ENCODE results near the gene OLFML3.
A peak's percentile ranks its signal among the peaks of the same experiment; 100 is the strongest.
"Not testable (repeated sequence)": the region's sequence is repeated elsewhere in the genome, so short reads cannot be mapped to it uniquely, and the experiment has no call there.

The OLFML3 gene

GRCh38 chr1:113978863-113979702, at the start of gene OLFML3:
OLFML3 (plus strand) TSS chr1:113979474; CDS start chr1:113979517, 43 bp downstream.
- DNase-seq (ENCODE audit: low read depth) = peak; percentile 60

GRCh38 chr1:113929750-113930498, 49.4 kb upstream of the OLFML3 start:
- no peak for DNase-seq (ENCODE audit: low read depth)

- DNase-seq (ENCODE audit: low read depth) = no peak
Measured at GRCh38 chr1:113930499-113931161, 48.6 kb upstream of the OLFML3 start.

- no peak for DNase-seq (ENCODE audit: low read depth)
Measured at GRCh38 chr1:113931451-113931851, 47.8 kb upstream of the OLFML3 start.

- no peak for DNase-seq (ENCODE audit: low read depth)
Measured at GRCh38 chr1:113934006-113934405, 45.3 kb upstream of the OLFML3 start.

DNA sequence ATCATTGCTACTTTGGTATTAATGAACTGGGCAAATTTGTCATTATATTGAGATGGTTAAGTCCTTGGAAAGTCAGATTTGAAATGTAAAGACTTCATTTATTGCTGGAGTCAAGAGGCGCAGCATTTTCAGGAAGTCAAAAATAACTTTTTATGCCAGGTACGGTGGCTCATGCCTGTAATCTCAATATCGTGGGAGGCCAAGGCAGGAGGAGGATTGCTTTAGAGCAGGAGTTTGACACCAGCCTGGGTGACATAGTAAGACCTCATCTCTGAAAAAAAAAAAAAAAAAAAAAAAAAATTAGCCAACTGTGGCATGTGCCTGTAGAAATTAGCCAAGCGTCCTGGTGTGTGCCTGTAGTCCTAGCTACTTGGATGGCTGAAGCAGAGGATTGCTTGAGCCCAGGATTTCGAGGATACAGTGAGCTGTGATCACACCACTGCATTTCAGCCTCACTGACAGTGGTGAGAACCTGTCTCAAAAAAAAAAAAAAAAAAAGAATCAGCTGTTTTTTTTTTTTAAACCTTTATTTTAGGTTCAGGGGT, 44.7 kb upstream of the OLFML3 start:
- DNase-seq (ENCODE audit: low read depth) = no peak

DNA sequence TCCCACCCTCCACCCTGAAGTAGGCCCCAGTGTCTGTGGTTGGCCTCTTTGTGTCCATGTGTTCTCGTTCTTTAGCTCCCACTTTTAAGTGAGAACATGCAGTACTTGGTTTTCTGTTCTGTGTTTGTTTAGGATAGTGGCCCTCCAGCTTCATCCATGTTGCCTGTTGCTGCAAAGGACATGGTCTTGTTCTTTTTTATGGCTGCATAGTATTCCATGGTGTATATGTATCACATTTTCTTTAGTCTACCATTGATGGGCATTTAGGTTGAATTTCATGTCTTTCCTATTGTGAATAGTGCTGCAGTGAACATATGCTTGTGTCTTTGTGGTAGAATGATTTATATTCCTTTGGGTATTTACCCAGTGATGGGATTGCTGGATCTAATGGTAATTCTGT, 44.1 kb upstream of the OLFML3 start:
- DNase-seq (ENCODE audit: low read depth) = no peak

DNA sequence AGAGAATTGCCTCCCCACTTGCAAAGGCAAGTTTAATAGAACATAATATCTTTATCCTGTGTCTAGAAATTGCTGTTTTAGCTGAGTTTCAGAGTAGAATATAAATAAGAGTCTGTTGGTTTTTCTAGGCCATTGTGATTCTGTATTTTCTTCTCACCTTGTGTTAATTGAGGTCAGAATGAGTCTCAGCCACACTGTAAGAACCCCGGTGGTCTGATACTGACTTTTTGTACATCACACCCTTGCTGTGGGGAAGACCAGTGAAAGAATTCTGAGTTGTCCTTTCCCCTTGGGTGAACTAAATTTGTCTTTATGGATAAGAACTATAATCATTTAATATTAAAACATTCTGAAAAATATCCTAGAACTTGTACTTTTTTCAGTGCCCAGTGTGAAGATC, 43.3 kb upstream of the OLFML3 start:
- DNase-seq (ENCODE audit: low read depth) = no peak

- DNase-seq (ENCODE audit: low read depth) = no peak
Measured at GRCh38 chr1:113937146-113937545, 42.1 kb upstream of the OLFML3 start.

DNA sequence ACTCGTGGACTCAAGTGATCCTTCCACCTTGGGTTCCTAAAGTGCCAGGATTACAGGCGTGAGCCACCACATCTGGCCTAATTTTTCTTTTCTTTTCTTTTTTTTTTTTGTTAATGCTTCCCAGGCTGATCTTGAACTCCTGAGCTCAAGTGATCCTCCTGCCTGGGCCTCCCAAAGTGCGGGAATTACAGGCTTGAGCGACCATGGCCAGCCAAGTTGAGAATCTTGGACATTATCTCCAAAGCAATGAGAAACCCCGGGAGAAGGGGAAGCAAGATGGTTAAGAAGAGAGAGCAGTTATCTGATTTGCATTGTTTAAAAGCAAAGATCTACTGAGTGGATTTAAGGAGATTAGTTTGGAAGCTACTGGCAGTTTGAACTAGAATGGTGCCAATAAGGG, 41.1 kb upstream of the OLFML3 start:
- no peak for DNase-seq (ENCODE audit: low read depth)

DNA sequence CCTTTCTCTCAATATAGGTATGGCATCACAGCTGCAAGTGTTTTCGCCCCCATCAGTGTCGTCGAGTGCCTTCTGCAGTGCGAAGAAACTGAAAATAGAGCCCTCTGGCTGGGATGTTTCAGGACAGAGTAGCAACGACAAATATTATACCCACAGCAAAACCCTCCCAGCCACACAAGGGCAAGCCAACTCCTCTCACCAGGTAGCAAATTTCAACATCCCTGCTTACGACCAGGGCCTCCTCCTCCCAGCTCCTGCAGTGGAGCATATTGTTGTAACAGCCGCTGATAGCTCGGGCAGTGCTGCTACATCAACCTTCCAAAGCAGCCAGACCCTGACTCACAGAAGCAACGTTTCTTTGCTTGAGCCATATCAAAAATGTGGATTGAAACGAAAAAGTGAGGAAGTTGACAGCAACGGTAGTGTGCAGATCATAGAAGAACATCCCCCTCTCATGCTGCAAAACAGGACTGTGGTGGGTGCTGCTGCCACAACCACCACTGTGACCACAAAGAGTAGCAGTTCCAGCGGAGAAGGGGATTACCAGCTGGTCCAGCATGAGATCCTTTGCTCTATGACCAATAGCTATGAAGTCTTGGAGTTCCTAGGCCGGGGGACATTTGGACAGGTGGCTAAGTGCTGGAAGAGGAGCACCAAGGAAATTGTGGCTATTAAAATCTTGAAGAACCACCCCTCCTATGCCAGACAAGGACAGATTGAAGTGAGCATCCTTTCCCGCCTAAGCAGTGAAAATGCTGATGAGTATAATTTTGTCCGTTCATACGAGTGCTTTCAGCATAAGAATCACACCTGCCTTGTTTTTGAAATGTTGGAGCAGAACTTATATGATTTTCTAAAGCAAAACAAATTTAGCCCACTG, 38.7 kb upstream of the OLFML3 start:
- DNase-seq (ENCODE audit: low read depth) = no peak

DNA sequence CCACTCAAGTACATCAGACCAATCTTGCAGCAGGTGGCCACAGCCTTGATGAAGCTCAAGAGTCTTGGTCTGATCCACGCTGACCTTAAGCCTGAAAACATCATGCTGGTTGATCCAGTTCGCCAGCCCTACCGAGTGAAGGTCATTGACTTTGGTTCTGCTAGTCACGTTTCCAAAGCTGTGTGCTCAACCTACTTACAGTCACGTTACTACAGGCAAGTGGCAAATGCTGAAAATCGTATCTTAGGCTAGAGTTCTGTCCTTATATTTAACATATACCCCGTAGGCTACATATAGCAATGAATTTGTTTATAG, 38.1 kb upstream of the OLFML3 start:
- no peak for DNase-seq (ENCODE audit: low read depth)

GRCh38 chr1:113942527-113942926, 36.7 kb upstream of the OLFML3 start:
- no peak for DNase-seq (ENCODE audit: low read depth)

GRCh38 chr1:113943028-113943811, 36.1 kb upstream of the OLFML3 start:
- no peak for DNase-seq (ENCODE audit: low read depth)

DNA sequence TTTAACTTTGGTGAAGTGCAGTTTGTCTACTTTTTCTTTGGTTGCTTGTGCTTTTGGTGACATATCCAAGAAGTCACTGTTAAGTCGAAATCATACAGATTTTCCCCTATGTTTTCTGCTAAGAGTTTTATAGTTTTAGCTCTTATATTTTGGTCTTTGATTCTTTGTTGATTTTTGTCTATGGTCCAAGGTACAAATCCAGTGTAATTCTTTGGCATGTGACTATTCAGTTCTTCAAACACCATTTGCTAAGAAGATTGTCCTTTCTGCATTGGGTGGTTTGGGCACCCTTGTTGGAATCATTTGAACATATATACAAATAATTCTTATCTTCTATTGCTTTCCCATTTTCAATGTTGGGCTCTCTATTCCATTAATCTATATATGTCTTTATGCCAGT, 33.9 kb upstream of the OLFML3 start:
- DNase-seq (ENCODE audit: low read depth) = no peak

- DNase-seq (ENCODE audit: low read depth) = no peak
Measured at GRCh38 chr1:113946112-113946511, 33.2 kb upstream of the OLFML3 start.

DNA sequence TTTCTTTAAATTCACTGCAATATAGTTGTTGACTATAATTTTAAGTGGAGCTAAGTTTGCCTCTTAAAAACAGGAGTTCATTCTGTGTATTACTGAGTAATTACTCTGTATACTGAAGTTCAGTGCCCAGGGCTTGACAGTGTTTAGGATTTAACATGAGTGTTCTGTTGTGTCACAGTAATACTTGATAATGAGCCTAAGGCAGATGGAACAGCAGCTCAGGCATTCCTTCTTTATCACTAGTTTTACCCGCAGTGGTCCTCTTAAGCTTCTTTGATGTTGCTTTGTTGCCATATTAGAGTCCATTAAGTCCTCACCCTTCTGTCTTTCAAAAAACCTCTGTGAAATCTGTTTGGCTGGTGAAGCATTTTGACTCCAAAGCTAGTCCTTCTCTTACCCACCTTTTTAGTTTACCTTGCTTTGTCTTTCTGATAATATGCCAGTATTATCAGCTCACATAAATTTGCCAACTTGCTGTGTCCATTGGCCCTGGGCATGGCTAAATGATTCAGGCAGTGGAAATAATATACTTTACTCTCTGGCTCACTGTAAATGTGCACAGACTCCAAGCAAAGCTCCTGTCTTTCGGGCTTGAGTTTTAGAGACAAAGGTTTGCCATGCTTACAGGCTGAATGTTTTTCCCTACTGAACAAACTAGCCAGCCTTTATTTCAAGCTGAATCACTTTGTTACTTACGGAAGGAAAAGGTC, 32.4 kb upstream of the OLFML3 start:
- DNase-seq (ENCODE audit: low read depth) = no peak

DNA sequence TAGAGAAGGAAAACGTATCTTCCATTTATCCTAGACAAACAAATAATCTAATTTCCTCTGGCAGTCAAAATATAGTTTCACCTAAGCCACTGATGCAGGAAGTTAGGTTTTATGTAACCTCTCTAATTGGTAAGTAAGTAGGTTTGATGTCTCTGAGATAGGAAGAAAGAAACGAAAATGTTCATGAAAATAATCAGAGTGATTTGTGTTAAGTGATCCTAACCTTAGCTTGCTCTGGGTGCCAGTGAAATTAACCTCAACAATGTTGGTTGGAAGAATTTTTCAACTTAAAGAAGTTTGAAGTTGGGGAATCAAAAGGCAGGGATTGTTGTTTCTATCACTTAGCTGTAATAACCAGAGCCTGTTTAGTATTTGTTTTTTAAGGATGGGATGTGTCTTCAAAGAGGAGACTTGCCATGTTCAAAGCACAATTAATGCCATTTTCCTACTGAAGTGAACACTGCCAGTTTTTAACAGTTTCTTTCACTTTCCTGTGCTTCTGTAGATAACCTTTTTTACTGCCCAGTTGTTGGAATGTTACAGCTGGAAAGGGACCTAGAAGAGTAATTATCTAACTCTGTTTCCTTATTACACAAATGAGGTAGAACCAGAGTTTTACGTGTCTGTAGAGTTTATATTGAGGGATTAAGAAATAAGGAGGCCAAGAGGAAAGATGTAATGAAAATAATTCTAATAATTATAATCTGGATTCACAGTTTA, 31.7 kb upstream of the OLFML3 start:
- DNase-seq (ENCODE audit: low read depth) = no peak

DNA sequence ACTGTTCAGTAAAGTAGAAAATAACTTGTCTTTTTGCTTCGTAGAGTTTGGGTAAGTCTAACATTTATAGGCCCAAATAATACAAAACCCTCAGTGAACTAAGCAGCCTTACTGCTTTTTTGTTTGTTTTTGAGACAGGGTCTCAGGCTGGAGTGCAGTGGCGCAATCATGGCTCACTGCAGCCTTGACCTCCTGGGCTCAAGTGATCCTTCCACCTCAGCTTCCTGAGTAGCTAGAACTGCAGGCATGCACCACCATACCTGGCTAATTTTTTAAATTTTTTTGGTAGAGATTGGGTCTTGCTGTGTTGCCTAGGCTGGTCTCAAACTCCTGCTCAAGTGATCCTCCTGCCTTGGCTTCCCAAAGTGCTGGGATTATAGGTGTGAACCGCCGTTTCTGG, 31.1 kb upstream of the OLFML3 start:
- DNase-seq (ENCODE audit: low read depth) = not testable (repeated sequence)

DNA sequence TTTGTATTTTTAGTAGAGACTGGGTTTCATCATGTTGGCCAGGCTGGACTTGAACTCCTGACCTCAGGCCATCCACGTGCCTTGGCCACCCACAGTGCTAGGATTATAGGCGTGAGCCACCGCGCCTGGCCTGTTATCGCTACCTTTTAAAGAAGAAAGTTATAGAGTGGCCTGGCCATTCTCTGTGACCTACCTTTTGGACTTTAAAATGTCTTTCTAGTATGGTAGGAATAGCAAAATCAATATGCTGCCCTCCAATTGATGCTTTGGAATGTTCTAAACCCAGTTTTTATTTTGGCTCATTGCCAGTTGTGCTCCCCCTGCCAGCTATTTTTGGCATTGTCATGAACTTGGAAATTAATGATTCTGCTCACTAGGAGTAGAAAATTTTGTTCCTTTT, 30.3 kb upstream of the OLFML3 start:
- no peak for DNase-seq (ENCODE audit: low read depth)

Data from CMK (cell line).